Smooth muscle cell (in vitro differentiated cells): Measurements from ENCODE around the gene SCN1B. TPM values are rescaled to one million over a fixed set of nuclear protein-coding genes. Genes with fewer than 3 reads are reported as not detected.

Source experiments
- DNase-seq: peaks from one replicate; lab custom pipeline; 2025; ENCODE audit not compliant: unreplicated experiment; lab: John Stamatoyannopoulos, UW
- H2AFZ ChIP-seq: fragments of 200-600 bp; sonication (generic); 2 replicates; pipeline ENCODE4 v1.6.0; 2016; ENCODE audit warnings: antibody characterized with exemption, low read depth, mild to moderate bottlenecking
- H3F3A ChIP-seq: fragments of 200-600 bp; sonication (generic); 2 replicates; pipeline ENCODE4 v1.6.0; 2017; ENCODE audit warnings: antibody characterized with exemption, low read depth
- H3K27ac ChIP-seq: fragments of 200-600 bp; sonication (generic); 2 replicates; pipeline ENCODE4 v1.5.1; 2016; ENCODE audit warnings: low read depth, mild to moderate bottlenecking
- H3K27me3 ChIP-seq: fragments of 200-600 bp; sonication (generic); 2 replicates; pipeline ENCODE4 v1.6.1; 2016; ENCODE audit warnings: low read depth, mild to moderate bottlenecking
- H3K36me3 ChIP-seq: fragments of 200-600 bp; sonication (generic); 2 replicates; pipeline ENCODE4 v1.5.1; 2016; ENCODE audit warnings: low read depth
- H3K4me1 ChIP-seq: fragments of 200-600 bp; sonication (generic); 2 replicates; pipeline ENCODE4 v1.5.1; 2016; ENCODE audit warnings: low read depth
- H3K4me2 ChIP-seq: fragments of 200-600 bp; sonication (generic); 2 replicates; pipeline ENCODE4 v1.6.0; 2016; ENCODE audit warnings: mild to moderate bottlenecking
- H3K4me3 ChIP-seq: fragments of 200-600 bp; sonication (generic); 2 replicates; pipeline ENCODE4 v1.5.1; 2016; ENCODE audit warnings: mild to moderate bottlenecking
- H3K79me2 ChIP-seq: fragments of 200-600 bp; sonication (generic); 2 replicates; pipeline ENCODE4 v1.6.0; 2016; ENCODE audit warnings: low read depth, mild to moderate bottlenecking
- H3K9ac ChIP-seq: fragments of 200-600 bp; sonication (generic); 2 replicates; pipeline ENCODE4 v1.6.0; 2016; ENCODE audit warnings: low read depth
- H3K9me3 ChIP-seq: fragments of 200-600 bp; sonication (generic); replicated peaks from 2 replicates; pipeline ENCODE4 v1.5.1; 2016; ENCODE audit warnings: low read depth
- H4K20me1 ChIP-seq: fragments of 200-600 bp; sonication (generic); 2 replicates; pipeline ENCODE4 v1.6.0; 2016; ENCODE audit warnings: low read depth
- WGBS: methylation state at CpG from one replicate; pipeline ENCODE4 v1.1.7; 2016; ENCODE audit warnings: low lambda C conversion rate; 5-methylcytosine and 5-hydroxymethylcytosine counted together
- polyA plus RNA-seq: library from polyadenylated mRNA; unstranded; fragments of >200 nt; fragmentation: Nextera tagmentation; extraction: Ambion mirVana; gene quantifications from 2 replicates; pipeline ENCODE4 v1.2.1, GENCODE V29; 2016
- total RNA-seq: library from RNA; depleted of rRNA; stranded (reverse); fragments of >200 nt; gene quantifications from 2 replicates; pipeline ENCODE4 v1.2.3, GENCODE V29; 2014
- TF ChIP-seq, protein P1 (sequence below): fragments of 200-600 bp; sonication (generic); IDR thresholded peaks from 2 replicates; pipeline ENCODE4 v1.5.1; 2017; ENCODE audit warnings: borderline replicate concordance, mild to moderate bottlenecking, antibody characterized with exemption; ENCODE audit not compliant: insufficient read depth, poor library complexity, severe bottlenecking

Gene SCN1B
- total and polyA plus RNA-seq, 2 experiments from 2014 or later, result 0.99 to 2.2 TPM

DNA sequence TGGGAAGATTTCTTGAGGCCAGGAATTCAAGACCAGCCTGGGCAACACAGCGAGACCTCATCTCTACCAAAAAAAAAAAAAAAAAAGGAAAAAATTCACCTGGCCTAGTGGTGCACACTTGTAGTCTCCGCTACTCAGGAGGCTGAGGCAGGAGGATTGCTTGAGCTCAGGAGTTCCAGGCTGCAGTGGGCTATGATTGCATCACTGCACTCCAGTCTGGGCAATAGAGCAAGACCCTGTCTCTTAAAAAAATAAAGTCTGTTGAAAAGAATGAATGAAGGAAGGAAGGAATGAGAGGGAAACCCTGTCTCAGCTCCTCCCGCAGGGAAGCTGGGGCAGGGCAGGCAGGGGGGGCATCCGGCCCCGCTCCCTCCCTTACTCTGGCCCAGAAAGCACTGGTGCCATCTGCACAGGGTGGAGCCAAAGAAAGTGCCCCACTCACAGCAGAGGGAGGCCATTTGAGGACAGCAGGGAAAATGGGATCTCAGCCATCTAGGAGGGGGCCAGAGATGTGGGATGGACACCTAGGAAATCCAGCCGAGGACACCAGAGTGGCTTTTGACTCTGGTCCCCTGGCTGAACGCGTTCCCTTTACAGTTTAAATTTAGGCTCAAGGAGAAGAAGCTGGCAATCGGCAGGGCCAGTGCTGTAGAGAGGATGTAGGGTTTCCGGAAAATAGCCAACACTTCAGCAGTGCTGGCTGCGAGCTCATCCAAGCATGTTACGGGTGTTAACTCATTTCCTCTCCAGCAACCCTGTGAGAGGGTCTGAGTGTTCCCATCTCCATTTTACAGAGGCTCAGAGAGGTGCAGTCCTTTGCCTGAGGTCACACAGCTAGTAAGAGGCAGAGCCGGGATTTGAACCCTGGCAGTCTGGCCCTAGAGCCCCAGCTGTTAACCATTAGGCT, 7.7 kb downstream of the SCN1B start:
- Histone ChIP-seq H3K4me1 (no peaks in the 10 kb centered on the region), H3K36me3 (no peaks in the 10 kb centered on the region), H2AFZ (no peak overlapping the region), H3K9ac (no peak overlapping the region), H3K79me2 (no peaks in the 10 kb centered on the region), H3K4me2 (no peak overlapping the region), H3K9me3 (no peaks in the 10 kb centered on the region), H3K27ac (no peak overlapping the region), H3K4me3 (no peak overlapping the region), H3K27me3 (no peaks in the 10 kb centered on the region), H4K20me1 (no peaks in the 10 kb centered on the region), H3F3A (no peaks in the 10 kb centered on the region)
- no peak for DNase-seq
- 90% methylated on average over 12 of the region's 13 CpGs for whole genome bisulfite sequencing
- TF ChIP-seq, protein P1, sequence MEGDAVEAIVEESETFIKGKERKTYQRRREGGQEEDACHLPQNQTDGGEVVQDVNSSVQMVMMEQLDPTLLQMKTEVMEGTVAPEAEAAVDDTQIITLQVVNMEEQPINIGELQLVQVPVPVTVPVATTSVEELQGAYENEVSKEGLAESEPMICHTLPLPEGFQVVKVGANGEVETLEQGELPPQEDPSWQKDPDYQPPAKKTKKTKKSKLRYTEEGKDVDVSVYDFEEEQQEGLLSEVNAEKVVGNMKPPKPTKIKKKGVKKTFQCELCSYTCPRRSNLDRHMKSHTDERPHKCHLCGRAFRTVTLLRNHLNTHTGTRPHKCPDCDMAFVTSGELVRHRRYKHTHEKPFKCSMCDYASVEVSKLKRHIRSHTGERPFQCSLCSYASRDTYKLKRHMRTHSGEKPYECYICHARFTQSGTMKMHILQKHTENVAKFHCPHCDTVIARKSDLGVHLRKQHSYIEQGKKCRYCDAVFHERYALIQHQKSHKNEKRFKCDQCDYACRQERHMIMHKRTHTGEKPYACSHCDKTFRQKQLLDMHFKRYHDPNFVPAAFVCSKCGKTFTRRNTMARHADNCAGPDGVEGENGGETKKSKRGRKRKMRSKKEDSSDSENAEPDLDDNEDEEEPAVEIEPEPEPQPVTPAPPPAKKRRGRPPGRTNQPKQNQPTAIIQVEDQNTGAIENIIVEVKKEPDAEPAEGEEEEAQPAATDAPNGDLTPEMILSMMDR, result no peak

DNA sequence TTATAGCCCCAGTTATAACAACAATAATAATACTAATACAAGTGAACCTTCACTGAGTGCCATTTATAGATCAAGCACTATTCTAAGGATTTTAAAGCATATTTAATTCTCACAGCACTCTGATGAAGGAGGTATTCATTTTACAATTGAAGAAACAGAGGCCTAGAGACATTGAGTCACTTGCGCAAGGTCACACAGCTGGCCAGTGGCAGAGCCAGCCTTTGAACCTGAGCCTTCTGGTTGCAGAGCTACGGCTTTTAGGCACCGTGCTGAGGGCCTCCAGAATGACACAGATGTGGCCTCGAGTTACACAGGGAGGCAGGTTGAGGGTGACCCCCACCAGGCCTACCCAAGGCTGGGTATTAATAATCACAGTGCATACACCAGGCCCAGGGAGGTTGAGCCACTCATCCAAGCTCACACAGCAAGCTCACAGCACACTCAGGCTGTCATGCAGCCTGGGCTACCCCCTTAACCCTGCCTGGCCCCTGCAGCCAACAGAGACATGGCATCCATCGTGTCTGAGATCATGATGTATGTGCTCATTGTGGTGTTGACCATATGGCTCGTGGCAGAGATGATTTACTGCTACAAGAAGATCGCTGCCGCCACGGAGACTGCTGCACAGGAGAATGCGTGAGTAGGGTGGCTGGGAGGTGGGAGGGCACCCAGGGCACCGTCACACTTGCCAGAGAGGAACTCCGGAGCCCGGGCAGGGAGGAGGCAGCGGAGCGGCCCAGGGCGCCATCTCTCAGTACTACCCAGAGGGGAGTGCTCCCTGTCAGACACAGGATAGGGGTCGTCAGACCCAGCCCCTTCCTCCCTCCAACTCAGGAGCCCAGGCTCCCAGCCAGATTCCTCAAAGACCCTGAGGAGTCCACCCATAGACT, 8.6 kb downstream of the SCN1B start:
- Histone ChIP-seq H3K27me3 (no peaks in the 10 kb centered on the region), H4K20me1 (no peaks in the 10 kb centered on the region), H3K36me3 (no peaks in the 10 kb centered on the region), H3K4me1 (no peaks in the 10 kb centered on the region), H3K9me3 (no peaks in the 10 kb centered on the region), H3K4me2 (no peak overlapping the region), H3K4me3 (no peak overlapping the region), H3K9ac (no peak overlapping the region), H3K79me2 (no peaks in the 10 kb centered on the region), H3K27ac (no peak overlapping the region), H2AFZ (no peak overlapping the region), H3F3A (no peaks in the 10 kb centered on the region)
- TF ChIP-seq, protein P1, result no peak
- no peak for DNase-seq
- WGBS, result 91% methylated on average over 17 of the region's 17 CpGs

DNA sequence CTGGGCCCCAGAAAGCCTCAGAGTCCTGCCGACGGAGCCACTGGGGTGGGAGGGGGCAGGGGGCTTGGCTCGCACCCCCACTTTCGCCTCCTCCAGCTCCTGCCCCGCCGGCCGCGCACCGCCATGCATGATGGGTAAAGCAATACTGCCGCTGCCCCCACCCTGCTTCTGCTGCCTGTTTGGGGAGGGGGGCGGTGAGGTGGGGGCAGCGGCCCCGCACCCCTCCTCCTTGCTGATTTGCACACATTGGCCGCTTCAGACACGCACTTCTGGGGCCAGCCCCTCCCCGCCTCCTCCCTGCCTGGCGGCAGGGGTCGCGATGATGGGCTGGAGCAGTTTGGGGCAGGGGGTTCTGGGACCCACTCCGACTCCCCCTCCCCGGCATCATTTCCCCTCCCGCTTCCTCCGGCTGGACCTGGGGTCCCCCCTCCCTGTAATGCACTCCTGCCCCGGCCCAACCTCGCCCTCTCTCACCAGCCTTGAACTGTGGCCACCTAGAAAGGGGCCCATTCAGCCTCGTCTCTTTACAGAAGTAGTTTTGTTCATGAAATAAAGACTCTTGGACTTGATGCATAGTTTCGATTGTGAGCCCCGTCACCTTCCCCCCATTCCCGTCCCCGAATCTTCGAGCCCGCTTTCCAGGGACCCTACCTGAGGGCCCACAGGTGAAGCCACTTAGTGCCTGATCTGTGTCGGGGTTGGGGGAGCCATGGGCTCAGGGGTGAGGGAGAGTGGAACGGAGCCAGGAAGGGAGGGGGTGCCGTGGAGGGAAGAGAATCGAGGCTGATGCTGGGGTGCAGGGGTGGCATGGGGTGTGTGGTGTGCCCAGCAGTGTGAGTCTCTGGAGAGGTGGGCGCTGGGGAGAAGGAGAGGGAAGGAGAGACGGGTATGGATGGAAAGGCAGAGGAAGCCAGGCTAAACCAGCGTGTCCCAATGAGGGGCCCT, 9.9 kb downstream of the SCN1B start:
- H3K9me3 ChIP-seq, result no peaks in the 10 kb centered on the region
- H3F3A ChIP-seq, result no peaks in the 10 kb centered on the region
- TF ChIP-seq, protein P1, result no peak
- no peak overlapping the region for H2AFZ ChIP-seq
- H3K27ac ChIP-seq, result no peak overlapping the region
- H3K27me3 ChIP-seq, result no peaks in the 10 kb centered on the region
- H4K20me1 ChIP-seq, result no peaks in the 10 kb centered on the region
- WGBS, result 92% methylated on average over 31 of the region's 39 CpGs
- no peak for DNase-seq
- H3K4me3 ChIP-seq, result no peak overlapping the region
- no peak overlapping the region for H3K9ac ChIP-seq
- H3K4me1 ChIP-seq, result no peaks in the 10 kb centered on the region
- no peaks in the 10 kb centered on the region for H3K79me2 ChIP-seq
- peak overlapping the region; percentile 67 for H3K4me2 ChIP-seq
- H3K36me3 ChIP-seq, result no peaks in the 10 kb centered on the region
